ENCODE results near the gene TBC1D1. TPM values are rescaled to one million over a fixed set of nuclear protein-coding genes. Genes with fewer than 3 reads are reported as not detected.
A peak's percentile ranks its signal among the peaks of the same experiment; 100 is the strongest.

The TBC1D1 gene
- total and polyA plus RNA-seq, 2 experiments from 2014 or later = 53.9 to 151 TPM

- H3K9me3 Mint-ChIP-seq = no peaks in the 10 kb centered on the region
- DNase-seq (ENCODE audit: low spot score) (peak; percentile 24), ATAC-seq (no peak)
- Histone ChIP-seq H3K79me2 (replicated peaks; ENCODE audit: insufficient read depth) (peaks cover 69% of the 10 kb centered on the region), H3K36me3 (ENCODE audit: insufficient read depth) (no peaks in the 10 kb centered on the region), H2AFZ (no peak overlapping the region), H3K4me2 (no peak overlapping the region), H3K4me1 (ENCODE audit: insufficient read depth) (peaks cover 42% of the 10 kb centered on the region), H3K9me2 (ENCODE audit: insufficient read depth) (no peaks in the 10 kb centered on the region), H3F3A (replicated peaks; ENCODE audit: low read depth) (no peaks in the 10 kb centered on the region), H3K4me3 (no peak overlapping the region), H3K27ac (ENCODE audit: low read depth) (0 out of 2 replicates have a peak overlapping the region, but pooled peaks have one; percentile 45), H4K20me1 (replicated peaks; ENCODE audit: insufficient read depth) (peaks cover 7% of the 10 kb centered on the region; the same call in 1 of the 2 replicates), H3K27me3 (ENCODE audit: insufficient read depth) (no peaks in the 10 kb centered on the region)
- peaks cover 2% of the 10 kb centered on the region for H3K27me3 Mint-ChIP-seq (ENCODE audit: insufficient read depth, low read depth, poor library complexity)
- H3K36me3 Mint-ChIP-seq (ENCODE audit: low read depth) = no peaks in the 10 kb centered on the region
- peak overlapping the region; percentile 53; the same call in 1 of the 2 replicates for H3K27ac Mint-ChIP-seq
- TF ChIP-seq EZH2 (IDR thresholded peaks at IDR 0.05; ENCODE audit: low read depth, unreplicated experiment) = no peak
- no peak for TF ChIP-seq JUNB (IDR thresholded peaks at IDR 0.05; ENCODE audit: unreplicated experiment)
- TF ChIP-seq ZNF462 (CRISPR knock-in tag; IDR thresholded peaks at IDR 0.05) = no peak
- no peak for TF ChIP-seq CREB1 (CRISPR knock-in tag; IDR thresholded peaks at IDR 0.05; ENCODE audit: low read depth)
- no peak for TF ChIP-seq CTCF (conservative IDR thresholded peaks at IDR 0.05; ENCODE audit: low read depth in 2 of 2)
- no peak for TF ChIP-seq POLR2AphosphoS5 (IDR thresholded peaks at IDR 0.05; ENCODE audit: low read depth)
- no peak for TF ChIP-seq REST (IDR thresholded peaks at IDR 0.05; ENCODE audit: unreplicated experiment)
- no peak for TF ChIP-seq STAT1 (IDR thresholded peaks at IDR 0.05; ENCODE audit: unreplicated experiment)
- no peak for TF ChIP-seq ZNF331 (CRISPR knock-in tag; IDR thresholded peaks at IDR 0.05; ENCODE audit: low read depth)
- no peak for TF ChIP-seq ETS1 (IDR thresholded peaks at IDR 0.05)
- TF ChIP-seq ZNF114 (CRISPR knock-in tag; IDR thresholded peaks at IDR 0.05) = no peak
- no peak for TF ChIP-seq NANOG (IDR thresholded peaks at IDR 0.05; ENCODE audit: borderline replicate concordance)
- no peak for TF ChIP-seq EZH2phosphoT487 (IDR thresholded peaks at IDR 0.05; ENCODE audit: unreplicated experiment)
- peaks cover 66% of the 10 kb centered on the region for H3K4me1 Mint-ChIP-seq
- no peak overlapping the region for H3K4me3 Mint-ChIP-seq
Observed at GRCh38 chr4:38004062-38004461, 113.2 kb downstream of the TBC1D1 start.

Measured in GM23338 (cell line).